Measurements from ENCODE around the gene CSTF2. TPM values are rescaled to one million over a fixed set of nuclear protein-coding genes. Genes with fewer than 3 reads are reported as not detected.

CSTF2 gene
- total and polyA plus RNA-seq, 10 of the 15 experiments (the other 5 are each of a cell fraction or from before 2014, with no cell fraction given) = 7.7 to 66.6 (median 35.8) TPM

GRCh38 chrX:100850317-100850716 lies 30.1 kb downstream of the CSTF2 start (continued):
- TF ChIP-seq WRNIP1 (IDR thresholded peaks at IDR 0.05; ENCODE audit: borderline replicate concordance, low read depth, low read length) (no peak), YBX1 (IDR thresholded peaks at IDR 0.05) (no peak), FOXK2 (IDR thresholded peaks at IDR 0.05) (no peak)

GRCh38 chrX:100852810-100853209 lies 32.6 kb downstream of the CSTF2 start:
- Histone ChIP-seq H3K4me1 (ENCODE audit: control insufficient read depth, insufficient read depth, low read length) (no peaks in the 10 kb centered on the region), H3K9me3 (replicated peaks; ENCODE audit: control insufficient read depth, insufficient read depth, low read length) (no peaks in the 10 kb centered on the region), H4K20me1 (ENCODE audit: control insufficient read depth, insufficient read depth) (no peaks in the 10 kb centered on the region), H3K4me3 (no peak overlapping the region), H3K36me3 (ENCODE audit: control insufficient read depth in 2 of 2, insufficient read depth in 2 of 2, low read length in 1 of 2) (no peaks in the 10 kb centered on the region), H2AFZ (ENCODE audit: control insufficient read depth, low read depth, low read length) (no peak overlapping the region), H3K27me3 (replicated peaks in 1 of 2; ENCODE audit: control insufficient read depth in 2 of 2, insufficient read depth in 2 of 2, low read length in 1 of 2) (no peaks in the 10 kb centered on the region), H3K79me2 (ENCODE audit: control insufficient read depth, insufficient read depth, low read length) (no peaks in the 10 kb centered on the region), H3K9ac (ENCODE audit: control insufficient read depth, insufficient read depth, low read length) (no peak overlapping the region), H3K4me2 (ENCODE audit: control insufficient read depth, insufficient read depth) (no peak overlapping the region), H3K27ac (ENCODE audit: control insufficient read depth, insufficient read depth) (no peak overlapping the region)
- no peak for DNase-seq (ENCODE audit: low read depth, low spot score)
- CTCF ChIA-PET = no interaction called here
- TF ChIP-seq SMC3 (IDR thresholded peaks at IDR 0.05; ENCODE audit: borderline replicate concordance, low read length) (no peak), FOXK2 (IDR thresholded peaks at IDR 0.05) (no peak), EZH2 (IDR thresholded peaks at IDR 0.05; ENCODE audit: borderline replicate concordance, control insufficient read depth, low read depth, low read length) (no peak), TAF1 (IDR thresholded peaks at IDR 0.05; ENCODE audit: borderline replicate concordance, low read depth, low read length) (no peak), POU2F2 (IDR thresholded peaks at IDR 0.05; ENCODE audit: borderline replicate concordance, low read depth, low read length) (no peak), ZSCAN29 (IDR thresholded peaks at IDR 0.05) (no peak), RAD21 (IDR thresholded peaks at IDR 0.05; ENCODE audit: insufficient read depth, low read depth, low read length) (no peak), NBN (IDR thresholded peaks at IDR 0.05) (no peak), SMAD1 (IDR thresholded peaks at IDR 0.05; ENCODE audit: low read depth, partially characterized antibody) (no peak), SMAD5 (IDR thresholded peaks at IDR 0.05; ENCODE audit: low read depth) (no peak)
- in situ Hi-C loops (cut with MboI) (no loop called here), intact Hi-C loops (cut with micrococcal nuclease; ENCODE audit: unreplicated experiment) (no loop called here)
- no peak for ATAC-seq
- RAD21 ChIA-PET (ENCODE audit: unreplicated experiment) = no interaction called here
- no TSS peak for BruUV-seq (replicated peaks)
- SMC1A ChIA-PET (ENCODE audit: uncharacterized antibody, unreplicated experiment) = no interaction called here
- POLR2A ChIA-PET = no interaction called here
- no peak for FAIRE-seq
- WGBS (ENCODE audit: insufficient coverage, insufficient replicate concordance, low lambda C conversion rate, missing lambda C conversion rate) = 0% methylated on average over 2 of the region's 2 CpGs
